GM19099 (cell line): ENCODE data around the gene POC1B.

ENCODE experiments used
- POLR2A ChIP-seq: IDR thresholded peaks from 3 replicates; pipeline ENCODE4 v1.6.1; 2011; ENCODE audit warnings: low read depth; ENCODE audit not compliant: insufficient read length; ENCODE audit errors: extremely low read depth

Gene POC1B

GRCh38 chr12:89521364-89522223 lies 4.3 kb downstream of the POC1B start:
- TF ChIP-seq POLR2A = no peak

GRCh38 chr12:89517720-89518119 lies 8.1 kb downstream of the POC1B start:
- no peak for TF ChIP-seq POLR2A

GRCh38 chr12:89516633-89517032 lies 9.2 kb downstream of the POC1B start:
- TF ChIP-seq POLR2A = no peak

- TF ChIP-seq POLR2A = no peak
Measured at GRCh38 chr12:89514751-89515150, 11.1 kb downstream of the POC1B start.

- no peak for TF ChIP-seq POLR2A
Measured at GRCh38 chr12:89513544-89513943, 12.3 kb downstream of the POC1B start.

GRCh38 chr12:89507015-89507824 lies 18.6 kb downstream of the POC1B start:
- TF ChIP-seq POLR2A = no peak

GRCh38 chr12:89506050-89506449 lies 19.8 kb downstream of the POC1B start:
- TF ChIP-seq POLR2A = no peak

- TF ChIP-seq POLR2A = no peak
Measured at GRCh38 chr12:89504560-89505346, 21.1 kb downstream of the POC1B start.

GRCh38 chr12:89501793-89502192 lies 24.1 kb downstream of the POC1B start:
- no peak for TF ChIP-seq POLR2A

GRCh38 chr12:89499857-89500256 lies 26.0 kb downstream of the POC1B start:
- no peak for TF ChIP-seq POLR2A

- no peak for TF ChIP-seq POLR2A
Measured at GRCh38 chr12:89497467-89497866, 28.4 kb downstream of the POC1B start.

- TF ChIP-seq POLR2A = no peak
Measured at GRCh38 chr12:89497005-89497404, 28.8 kb downstream of the POC1B start.

- TF ChIP-seq POLR2A = no peak
Measured at GRCh38 chr12:89494411-89495231, 31.2 kb downstream of the POC1B start.

- no peak for TF ChIP-seq POLR2A
Measured at GRCh38 chr12:89493670-89494302, 32.1 kb downstream of the POC1B start.
